Measurements from ENCODE around the gene CAPZB. TPM values are rescaled to one million over a fixed set of nuclear protein-coding genes. Genes with fewer than 3 reads are reported as not detected.

The CAPZB gene
- total RNA-seq, 6 experiments from 2014 or later: 565 to 646 (median 603) TPM

DNA sequence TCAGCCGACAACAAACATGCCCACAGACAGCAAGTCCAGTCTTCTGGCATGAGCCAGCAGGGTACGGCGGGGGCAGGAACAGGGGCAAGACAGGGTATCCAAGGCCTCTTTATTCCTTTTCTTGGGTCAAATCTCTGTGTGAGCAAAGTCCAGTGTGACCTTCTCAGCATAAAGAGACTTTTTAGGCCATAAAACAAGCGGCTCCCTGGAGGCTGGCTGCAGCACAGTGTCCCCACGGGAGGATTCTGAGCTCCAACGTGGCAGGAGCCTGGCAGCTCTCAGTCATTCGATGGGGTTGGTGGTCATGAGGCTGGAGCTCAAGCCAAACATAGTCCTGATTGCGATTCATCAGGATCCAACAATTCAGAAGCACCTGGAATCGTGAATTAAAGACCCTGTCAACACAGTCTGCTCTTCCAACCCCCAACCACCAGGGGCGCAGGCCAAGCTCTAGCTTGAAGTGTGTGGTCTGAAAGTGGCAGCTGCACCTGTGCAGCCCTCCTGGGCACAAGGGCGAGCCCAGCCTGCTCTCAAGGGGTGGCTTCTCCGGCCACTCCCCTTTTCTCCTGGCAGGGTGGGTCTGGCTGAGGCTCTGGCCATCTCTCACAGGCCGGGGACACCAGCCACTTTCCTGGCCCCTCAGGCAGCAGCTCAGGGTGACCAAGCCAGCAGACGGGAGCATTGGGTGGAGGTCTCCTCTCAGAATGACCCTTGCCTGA lies 111.1 kb downstream of the CAPZB start:
- TF ChIP-seq, protein P1, sequence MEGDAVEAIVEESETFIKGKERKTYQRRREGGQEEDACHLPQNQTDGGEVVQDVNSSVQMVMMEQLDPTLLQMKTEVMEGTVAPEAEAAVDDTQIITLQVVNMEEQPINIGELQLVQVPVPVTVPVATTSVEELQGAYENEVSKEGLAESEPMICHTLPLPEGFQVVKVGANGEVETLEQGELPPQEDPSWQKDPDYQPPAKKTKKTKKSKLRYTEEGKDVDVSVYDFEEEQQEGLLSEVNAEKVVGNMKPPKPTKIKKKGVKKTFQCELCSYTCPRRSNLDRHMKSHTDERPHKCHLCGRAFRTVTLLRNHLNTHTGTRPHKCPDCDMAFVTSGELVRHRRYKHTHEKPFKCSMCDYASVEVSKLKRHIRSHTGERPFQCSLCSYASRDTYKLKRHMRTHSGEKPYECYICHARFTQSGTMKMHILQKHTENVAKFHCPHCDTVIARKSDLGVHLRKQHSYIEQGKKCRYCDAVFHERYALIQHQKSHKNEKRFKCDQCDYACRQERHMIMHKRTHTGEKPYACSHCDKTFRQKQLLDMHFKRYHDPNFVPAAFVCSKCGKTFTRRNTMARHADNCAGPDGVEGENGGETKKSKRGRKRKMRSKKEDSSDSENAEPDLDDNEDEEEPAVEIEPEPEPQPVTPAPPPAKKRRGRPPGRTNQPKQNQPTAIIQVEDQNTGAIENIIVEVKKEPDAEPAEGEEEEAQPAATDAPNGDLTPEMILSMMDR (IDR thresholded peaks at IDR 0.05): peak; percentile 66
- no peak for DNase-seq
- no peaks in the 10 kb centered on the region for H3K9me3 Mint-ChIP-seq
- peaks cover 29% of the 10 kb centered on the region for H3K36me3 Mint-ChIP-seq (ENCODE audit: low read depth)
- peaks cover 10% of the 10 kb centered on the region for H3K27me3 Mint-ChIP-seq (ENCODE audit: insufficient read depth)
- H3K4me3 Mint-ChIP-seq: no peak overlapping the region
- H3K4me1 Mint-ChIP-seq (ENCODE audit: low read depth): peaks cover 11% of the 10 kb centered on the region
- peak overlapping the region; percentile 65 for H3K27ac Mint-ChIP-seq

DNA sequence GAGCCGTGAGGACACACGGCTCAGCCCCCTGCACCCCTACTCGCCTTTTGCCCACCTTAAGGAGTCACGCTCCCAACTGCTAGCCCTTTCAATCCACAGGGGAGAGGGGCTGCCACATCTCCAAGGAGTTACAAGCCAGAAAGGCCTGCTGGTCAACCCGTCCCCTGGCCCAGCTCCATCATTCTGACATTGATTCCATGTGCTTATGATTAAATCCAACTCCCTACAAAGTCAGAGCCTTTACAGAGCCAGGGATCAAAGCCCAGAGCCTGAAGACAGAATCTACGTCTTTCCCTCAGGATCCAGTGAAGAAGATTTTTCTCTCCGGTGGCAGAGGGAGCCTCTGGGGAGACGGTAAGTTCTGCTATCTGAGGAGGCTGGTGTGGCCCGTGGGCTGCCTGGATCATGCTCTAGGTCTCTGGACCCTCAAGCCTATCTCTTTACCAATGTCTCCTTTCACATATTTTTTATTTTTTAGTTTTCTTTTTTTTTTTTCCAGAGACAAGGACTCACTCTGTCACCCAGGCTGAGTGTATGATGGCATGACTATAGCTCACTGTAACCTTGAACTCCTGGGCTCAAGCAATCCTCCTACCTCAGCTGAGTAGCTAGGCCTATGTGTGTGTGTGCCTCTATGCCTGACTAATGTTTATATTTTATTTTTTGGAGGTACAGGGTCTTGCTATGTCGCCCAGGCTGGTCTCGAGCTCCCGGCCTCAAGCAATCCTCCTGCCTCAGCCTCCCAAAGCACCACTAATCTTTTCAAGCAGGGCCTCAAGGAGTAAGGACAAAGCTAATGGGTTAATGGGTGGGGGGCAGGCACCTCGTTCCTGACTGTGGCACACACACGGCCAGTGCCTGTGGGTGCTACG lies 111.9 kb downstream of the CAPZB start:
- no peak for DNase-seq
- Mint-ChIP-seq H3K9me3 (no peaks in the 10 kb centered on the region), H3K4me3 (peak overlapping the region; percentile 24; the same call in 1 of the 2 replicates)

DNA sequence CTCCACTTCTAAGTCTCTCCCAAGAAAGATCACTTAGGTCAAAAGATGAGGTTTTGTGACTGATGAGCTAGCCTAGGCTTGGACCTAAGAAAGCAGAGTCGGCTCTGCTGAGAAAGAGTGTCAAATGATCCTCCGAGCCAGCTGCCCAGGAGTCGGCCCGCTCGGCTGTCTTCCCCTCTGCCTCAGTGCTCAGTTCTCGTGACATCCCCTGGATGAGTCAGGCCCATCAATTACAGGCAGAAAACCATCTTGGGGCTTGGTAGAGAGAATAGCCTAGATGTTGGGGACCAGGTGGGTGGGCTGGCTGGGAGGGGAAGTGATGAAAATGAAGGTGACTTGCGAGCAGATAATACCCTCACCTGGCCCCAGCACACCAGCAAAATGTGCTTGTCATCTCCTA lies 112.7 kb downstream of the CAPZB start:
- Mint-ChIP-seq H3K36me3 (ENCODE audit: low read depth) (peaks cover 20% of the 10 kb centered on the region), H3K9me3 (no peaks in the 10 kb centered on the region), H3K27me3 (ENCODE audit: insufficient read depth) (peaks cover 10% of the 10 kb centered on the region), H3K4me3 (no peak overlapping the region), H3K27ac (peak overlapping the region; percentile 65), H3K4me1 (ENCODE audit: low read depth) (peaks cover 11% of the 10 kb centered on the region)
- TF ChIP-seq, protein P1 (IDR thresholded peaks at IDR 0.05): no peak
- DNase-seq: no peak

More for the DNA sequence above, 111.9 kb downstream of the CAPZB start:
- Mint-ChIP-seq H3K27ac (peak overlapping the region; percentile 65), H3K36me3 (ENCODE audit: low read depth) (peaks cover 28% of the 10 kb centered on the region), H3K4me1 (ENCODE audit: low read depth) (peaks cover 11% of the 10 kb centered on the region), H3K27me3 (ENCODE audit: insufficient read depth) (peaks cover 10% of the 10 kb centered on the region)
- TF ChIP-seq, protein P1 (IDR thresholded peaks at IDR 0.05): no peak

DNA sequence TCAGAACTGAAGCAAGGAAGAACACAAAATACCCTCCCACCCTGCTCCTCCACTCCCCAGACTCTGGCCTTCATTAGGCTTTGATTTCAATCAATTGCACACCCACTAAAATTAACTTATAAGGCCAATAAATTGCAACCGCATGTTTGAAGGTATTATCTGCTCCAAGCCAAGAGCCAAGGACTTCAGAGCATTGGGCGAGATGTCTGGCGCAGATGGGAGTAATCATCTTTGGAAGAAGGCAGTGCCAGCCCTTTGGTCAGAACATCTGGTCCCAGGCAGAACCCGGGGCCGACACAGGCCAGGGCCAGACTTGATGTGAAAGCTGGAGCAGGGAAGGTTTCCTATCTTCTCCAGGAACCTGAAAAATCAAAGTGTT lies 113.2 kb downstream of the CAPZB start:
- H3K27ac Mint-ChIP-seq: peak overlapping the region; percentile 65

More for the DNA sequence above, 113.2 kb downstream of the CAPZB start:
- H3K4me1 Mint-ChIP-seq (ENCODE audit: low read depth): peaks cover 16% of the 10 kb centered on the region
- peaks cover 18% of the 10 kb centered on the region for H3K36me3 Mint-ChIP-seq (ENCODE audit: low read depth)
- H3K27me3 Mint-ChIP-seq (ENCODE audit: insufficient read depth): peaks cover 10% of the 10 kb centered on the region
- no peak overlapping the region for H3K4me3 Mint-ChIP-seq
- no peak for DNase-seq
- no peaks in the 10 kb centered on the region for H3K9me3 Mint-ChIP-seq
- TF ChIP-seq, protein P1 (IDR thresholded peaks at IDR 0.05): no peak

Data from HFFc6 (cell line).